Neural cell (in vitro differentiated cells): ENCODE measurements around the gene ALMS1. TPM values are rescaled to one million over a fixed set of nuclear protein-coding genes. Genes with fewer than 3 reads are reported as not detected.

Experiments used
- H2AFZ ChIP-seq: fragments of 200-600, 300-800 bp; sonication (generic), shearing (Covaris generic); 2 replicates; pipeline ENCODE4 v1.6.0; 2014; ENCODE audit warnings: low read depth, mild to moderate bottlenecking, antibody characterized with exemption, low read length, moderate library complexity
- H3F3A ChIP-seq: fragments of 200-600 bp; shearing (Covaris generic); 2 replicates; pipeline ENCODE4 v1.6.1; 2016; ENCODE audit warnings: mild to moderate bottlenecking, moderate library complexity, mixed read lengths, antibody characterized with exemption, low read length; ENCODE audit not compliant: insufficient read depth, poor library complexity, severe bottlenecking
- H3K27ac ChIP-seq: fragments of 200-600, 300-800 bp; sonication (generic), shearing (Covaris generic); 2 replicates; pipeline ENCODE4 v1.5.1; 2014; ENCODE audit warnings: mild to moderate bottlenecking, low read length, moderate library complexity
- H3K27me3 ChIP-seq: fragments of 300-800, 200-600 bp; sonication (generic), shearing (Covaris generic); 2 replicates; pipeline ENCODE4 v1.6.0; 2014; ENCODE audit warnings: mild to moderate bottlenecking, low read depth, low read length, moderate library complexity; ENCODE audit not compliant: insufficient read depth
- H3K36me3 ChIP-seq: fragments of 300-800, 200-600 bp; sonication (generic), shearing (Covaris generic); 2 replicates; pipeline ENCODE4 v1.5.1; 2014; ENCODE audit warnings: mild to moderate bottlenecking, antibody characterized with exemption, low read length, moderate library complexity; ENCODE audit not compliant: insufficient read depth
- H3K4me2 ChIP-seq: fragments of 300-800, 200-600 bp; sonication (generic), shearing (Covaris generic); 2 replicates; pipeline ENCODE4 v1.6.0; 2014; ENCODE audit warnings: mild to moderate bottlenecking, low read length
- H3K4me3 ChIP-seq: fragments of 300-800, 200-600 bp; sonication (generic), shearing (Covaris generic); 2 replicates; pipeline ENCODE4 v1.5.1; 2014; ENCODE audit warnings: mild to moderate bottlenecking, low read length, moderate library complexity
- H3K79me2 ChIP-seq: fragments of 200-600 bp; shearing (Covaris generic); replicated peaks from 2 replicates; pipeline ENCODE4 v1.6.0; 2014; ENCODE audit warnings: mild to moderate bottlenecking, low read length, moderate library complexity; ENCODE audit not compliant: insufficient read depth
- H3K9ac ChIP-seq: fragments of 300-800, 200-600 bp; sonication (generic), shearing (Covaris generic); 2 replicates; pipeline ENCODE4 v1.6.1; 2016; ENCODE audit warnings: mild to moderate bottlenecking, low read length, mixed read lengths
- H3K9me2 ChIP-seq: fragments of 200-600 bp; shearing (Covaris generic); 2 replicates; pipeline ENCODE4 v1.6.1; 2016; ENCODE audit warnings: mild to moderate bottlenecking, low read length, mixed read lengths; ENCODE audit not compliant: insufficient read depth
- H3K9me3 ChIP-seq: fragments of 200-600, 300-800 bp; sonication (generic), shearing (Covaris generic); 2 replicates; pipeline ENCODE4 v1.6.1; 2016; ENCODE audit warnings: mild to moderate bottlenecking, mixed run types, low read length, moderate library complexity, mixed read lengths
- H4K20me1 ChIP-seq: fragments of 200-600 bp; shearing (Covaris generic); 2 replicates; pipeline ENCODE4 v1.6.1; 2016; ENCODE audit warnings: mild to moderate bottlenecking, mixed run types; ENCODE audit not compliant: insufficient read depth
- EP300 ChIP-seq: fragments of 450-650 bp; conservative IDR thresholded peaks from 2 replicates; pipeline ENCODE4 v1.6.1; 2014; ENCODE audit warnings: antibody characterized with exemption, mild to moderate bottlenecking, moderate library complexity; ENCODE audit not compliant: poor library complexity, severe bottlenecking
- EZH2 ChIP-seq: fragments of 200-600, 300-800 bp; shearing (Covaris generic), sonication (generic); IDR thresholded peaks from 2 replicates; pipeline ENCODE4 v1.6.1; 2014; ENCODE audit warnings: antibody characterized with exemption, low read length, borderline replicate concordance, mild to moderate bottlenecking; ENCODE audit not compliant: insufficient read depth, poor library complexity, severe bottlenecking
- MXI1 ChIP-seq: fragments of 450-650 bp; conservative IDR thresholded peaks from 2 replicates; pipeline ENCODE4 v1.6.1; 2014; ENCODE audit warnings: antibody characterized with exemption, mild to moderate bottlenecking; ENCODE audit not compliant: poor library complexity, severe bottlenecking
- POLR2AphosphoS5 ChIP-seq: IDR thresholded peaks from 2 replicates; pipeline ENCODE4 v1.6.1; 2012
- RAD21 ChIP-seq: fragments of 450-650 bp; conservative IDR thresholded peaks from 2 replicates; pipeline ENCODE4 v1.6.1; 2014; ENCODE audit warnings: antibody characterized with exemption, mild to moderate bottlenecking, moderate library complexity
- SMC3 ChIP-seq: fragments of 450-650 bp; conservative IDR thresholded peaks from 2 replicates; pipeline ENCODE4 v1.6.1; 2014; ENCODE audit warnings: antibody characterized with exemption, mild to moderate bottlenecking, moderate library complexity; ENCODE audit not compliant: poor library complexity
- TAF1 ChIP-seq: IDR thresholded peaks from 2 replicates; pipeline ENCODE4 v1.6.1; 2012; ENCODE audit warnings: low read depth
- polyA plus RNA-seq: library from polyadenylated mRNA; depleted of rRNA; stranded (reverse); fragments of >200 nt; gene quantifications from 2 replicates; pipeline ENCODE4 v1.2.3, GENCODE V29; 2014
- TF ChIP-seq, protein P1 (sequence below): fragments of 450-650 bp; IDR thresholded peaks from 2 replicates; pipeline ENCODE4 v1.5.1; 2014; ENCODE audit warnings: antibody characterized with exemption, mild to moderate bottlenecking, moderate library complexity; ENCODE audit not compliant: poor library complexity, severe bottlenecking
- TF ChIP-seq, protein P2 (sequence below): IDR thresholded peaks from 2 replicates; pipeline ENCODE4 v1.6.1; 2012; ENCODE audit warnings: borderline replicate concordance

ALMS1 gene
- polyA plus RNA-seq, 1 donor from 2014 or later: 12.2 TPM

- Histone ChIP-seq H3K9me3 (no peaks in the 10 kb centered on the region), H3K9ac (no peak overlapping the region), H3K79me2 (peaks cover 11% of the 10 kb centered on the region), H3K9me2 (no peaks in the 10 kb centered on the region), H4K20me1 (no peaks in the 10 kb centered on the region), H2AFZ (no peak overlapping the region), H3K27me3 (no peaks in the 10 kb centered on the region), H3K4me2 (no peak overlapping the region), H3K4me3 (no peak overlapping the region), H3K36me3 (no peaks in the 10 kb centered on the region), H3F3A (no peaks in the 10 kb centered on the region), H3K27ac (no peak overlapping the region)
- TF ChIP-seq EP300 (no peak), RAD21 (no peak), SMC3 (no peak), EZH2 (no peak), TAF1 (no peak)
Observed at GRCh38 chr2:73408198-73408597, 22.6 kb downstream of the ALMS1 start.

GRCh38 chr2:73414696-73415095, 29.1 kb downstream of the ALMS1 start:
- Histone ChIP-seq H3K27me3 (no peaks in the 10 kb centered on the region), H3K4me3 (no peak overlapping the region), H3K9ac (no peak overlapping the region), H3K9me3 (no peaks in the 10 kb centered on the region), H2AFZ (no peak overlapping the region), H3K27ac (no peak overlapping the region), H3K4me2 (no peak overlapping the region), H4K20me1 (no peaks in the 10 kb centered on the region), H3K79me2 (no peaks in the 10 kb centered on the region), H3K9me2 (no peaks in the 10 kb centered on the region), H3K36me3 (no peaks in the 10 kb centered on the region), H3F3A (no peaks in the 10 kb centered on the region)
- TF ChIP-seq SMC3: no peak
- no peak for TF ChIP-seq MXI1
- no peak for TF ChIP-seq POLR2AphosphoS5
- TF ChIP-seq, protein P1, sequence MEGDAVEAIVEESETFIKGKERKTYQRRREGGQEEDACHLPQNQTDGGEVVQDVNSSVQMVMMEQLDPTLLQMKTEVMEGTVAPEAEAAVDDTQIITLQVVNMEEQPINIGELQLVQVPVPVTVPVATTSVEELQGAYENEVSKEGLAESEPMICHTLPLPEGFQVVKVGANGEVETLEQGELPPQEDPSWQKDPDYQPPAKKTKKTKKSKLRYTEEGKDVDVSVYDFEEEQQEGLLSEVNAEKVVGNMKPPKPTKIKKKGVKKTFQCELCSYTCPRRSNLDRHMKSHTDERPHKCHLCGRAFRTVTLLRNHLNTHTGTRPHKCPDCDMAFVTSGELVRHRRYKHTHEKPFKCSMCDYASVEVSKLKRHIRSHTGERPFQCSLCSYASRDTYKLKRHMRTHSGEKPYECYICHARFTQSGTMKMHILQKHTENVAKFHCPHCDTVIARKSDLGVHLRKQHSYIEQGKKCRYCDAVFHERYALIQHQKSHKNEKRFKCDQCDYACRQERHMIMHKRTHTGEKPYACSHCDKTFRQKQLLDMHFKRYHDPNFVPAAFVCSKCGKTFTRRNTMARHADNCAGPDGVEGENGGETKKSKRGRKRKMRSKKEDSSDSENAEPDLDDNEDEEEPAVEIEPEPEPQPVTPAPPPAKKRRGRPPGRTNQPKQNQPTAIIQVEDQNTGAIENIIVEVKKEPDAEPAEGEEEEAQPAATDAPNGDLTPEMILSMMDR: no peak
- TF ChIP-seq, protein P2, sequence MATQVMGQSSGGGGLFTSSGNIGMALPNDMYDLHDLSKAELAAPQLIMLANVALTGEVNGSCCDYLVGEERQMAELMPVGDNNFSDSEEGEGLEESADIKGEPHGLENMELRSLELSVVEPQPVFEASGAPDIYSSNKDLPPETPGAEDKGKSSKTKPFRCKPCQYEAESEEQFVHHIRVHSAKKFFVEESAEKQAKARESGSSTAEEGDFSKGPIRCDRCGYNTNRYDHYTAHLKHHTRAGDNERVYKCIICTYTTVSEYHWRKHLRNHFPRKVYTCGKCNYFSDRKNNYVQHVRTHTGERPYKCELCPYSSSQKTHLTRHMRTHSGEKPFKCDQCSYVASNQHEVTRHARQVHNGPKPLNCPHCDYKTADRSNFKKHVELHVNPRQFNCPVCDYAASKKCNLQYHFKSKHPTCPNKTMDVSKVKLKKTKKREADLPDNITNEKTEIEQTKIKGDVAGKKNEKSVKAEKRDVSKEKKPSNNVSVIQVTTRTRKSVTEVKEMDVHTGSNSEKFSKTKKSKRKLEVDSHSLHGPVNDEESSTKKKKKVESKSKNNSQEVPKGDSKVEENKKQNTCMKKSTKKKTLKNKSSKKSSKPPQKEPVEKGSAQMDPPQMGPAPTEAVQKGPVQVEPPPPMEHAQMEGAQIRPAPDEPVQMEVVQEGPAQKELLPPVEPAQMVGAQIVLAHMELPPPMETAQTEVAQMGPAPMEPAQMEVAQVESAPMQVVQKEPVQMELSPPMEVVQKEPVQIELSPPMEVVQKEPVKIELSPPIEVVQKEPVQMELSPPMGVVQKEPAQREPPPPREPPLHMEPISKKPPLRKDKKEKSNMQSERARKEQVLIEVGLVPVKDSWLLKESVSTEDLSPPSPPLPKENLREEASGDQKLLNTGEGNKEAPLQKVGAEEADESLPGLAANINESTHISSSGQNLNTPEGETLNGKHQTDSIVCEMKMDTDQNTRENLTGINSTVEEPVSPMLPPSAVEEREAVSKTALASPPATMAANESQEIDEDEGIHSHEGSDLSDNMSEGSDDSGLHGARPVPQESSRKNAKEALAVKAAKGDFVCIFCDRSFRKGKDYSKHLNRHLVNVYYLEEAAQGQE: no peak
- no peak for TF ChIP-seq RAD21
- TF ChIP-seq TAF1: no peak
- no peak for TF ChIP-seq EP300
- TF ChIP-seq EZH2: no peak

- Histone ChIP-seq H3K36me3 (no peaks in the 10 kb centered on the region), H3K9me2 (no peaks in the 10 kb centered on the region), H3F3A (no peaks in the 10 kb centered on the region), H3K79me2 (no peaks in the 10 kb centered on the region), H3K9me3 (no peaks in the 10 kb centered on the region), H3K27ac (no peak overlapping the region), H3K4me2 (no peak overlapping the region), H2AFZ (no peak overlapping the region), H4K20me1 (no peaks in the 10 kb centered on the region), H3K27me3 (no peaks in the 10 kb centered on the region), H3K4me3 (no peak overlapping the region), H3K9ac (no peak overlapping the region)
- TF ChIP-seq RAD21 (no peak), SMC3 (no peak), EP300 (no peak), MXI1 (no peak), EZH2 (no peak), TAF1 (no peak), POLR2AphosphoS5 (no peak)
- TF ChIP-seq, protein P1: no peak
- TF ChIP-seq, protein P2: no peak
Observed at GRCh38 chr2:73415906-73416305, 30.3 kb downstream of the ALMS1 start.
